GM19238 (cell line): ENCODE measurements around the gene DISC1.
"Not testable (repeated sequence)": the region's sequence is repeated elsewhere in the genome, so short reads cannot be mapped to it uniquely, and the experiment has no call there.

ENCODE experiments used
- DNase-seq: peaks from one replicate; pipeline ENCODE4 v3.0.0; 2011; ENCODE audit warnings: low spot score; ENCODE audit not compliant: insufficient read length

The DISC1 gene

GRCh38 chr1:231882790-231883189 is 256.2 kb downstream of the DISC1 start:
- DNase-seq: no peak

GRCh38 chr1:231883382-231883781 is 256.8 kb downstream of the DISC1 start:
- DNase-seq: no peak

GRCh38 chr1:231885209-231885854 is 258.7 kb downstream of the DISC1 start:
- DNase-seq: no peak

GRCh38 chr1:231887166-231887565 is 260.6 kb downstream of the DISC1 start:
- DNase-seq: no peak

- DNase-seq: no peak
Measured at GRCh38 chr1:231887866-231888265, 261.3 kb downstream of the DISC1 start.

GRCh38 chr1:231890791-231891190 is 264.2 kb downstream of the DISC1 start:
- DNase-seq: no peak

- no peak for DNase-seq
Measured at GRCh38 chr1:231893400-231894102, 267.0 kb downstream of the DISC1 start.

GRCh38 chr1:231896806-231897205 is 270.2 kb downstream of the DISC1 start:
- DNase-seq: no peak

- DNase-seq: no peak
Measured at GRCh38 chr1:231899046-231899445, 272.5 kb downstream of the DISC1 start.

- no peak for DNase-seq
Measured at GRCh38 chr1:231899713-231900435, 273.3 kb downstream of the DISC1 start.

- DNase-seq: no peak
Measured at GRCh38 chr1:231903586-231904081, 277.0 kb downstream of the DISC1 start.

GRCh38 chr1:231907310-231907709 is 280.7 kb downstream of the DISC1 start:
- not testable (repeated sequence) for DNase-seq

- DNase-seq: no peak
Measured at GRCh38 chr1:231913493-231913892, 286.9 kb downstream of the DISC1 start.

- no peak for DNase-seq
Measured at GRCh38 chr1:231918239-231919015, 291.8 kb downstream of the DISC1 start.

GRCh38 chr1:231919239-231919885 is 292.8 kb downstream of the DISC1 start:
- no peak for DNase-seq

- DNase-seq: no peak
Measured at GRCh38 chr1:231919886-231920285, 293.3 kb downstream of the DISC1 start.

GRCh38 chr1:231921646-231922345 is 295.2 kb downstream of the DISC1 start:
- DNase-seq: no peak

- no peak for DNase-seq
Measured at GRCh38 chr1:231923491-231924041, 297.0 kb downstream of the DISC1 start.

- DNase-seq: no peak
Measured at GRCh38 chr1:231924180-231924579, 297.6 kb downstream of the DISC1 start.

- no peak for DNase-seq
Measured at GRCh38 chr1:231925864-231926263, 299.3 kb downstream of the DISC1 start.
